ENCODE measurements around the gene MTA3.
"Not testable (repeated sequence)": the region's sequence is repeated elsewhere in the genome, so short reads cannot be mapped to it uniquely, and the experiment has no call there.

Gene MTA3

GRCh38 chr2:42614838-42615237 is 46.4 kb downstream of the MTA3 start:
- DNase-seq = peak; percentile 62

GRCh38 chr2:42618116-42618515 is 49.7 kb downstream of the MTA3 start:
- DNase-seq = no peak

- no peak for DNase-seq
Observed at GRCh38 chr2:42618972-42619371, 50.5 kb downstream of the MTA3 start.

- not testable (repeated sequence) for DNase-seq
Observed at GRCh38 chr2:42621626-42622025, 53.2 kb downstream of the MTA3 start.

GRCh38 chr2:42622943-42623676 is 54.7 kb downstream of the MTA3 start:
- DNase-seq = no peak

GRCh38 chr2:42624047-42624446 is 55.6 kb downstream of the MTA3 start:
- DNase-seq = no peak

GRCh38 chr2:42628024-42628423 is 59.6 kb downstream of the MTA3 start:
- DNase-seq = not testable (repeated sequence)

GRCh38 chr2:42636934-42637333 is 68.5 kb downstream of the MTA3 start:
- DNase-seq = no peak

GRCh38 chr2:42638080-42638784 is 69.8 kb downstream of the MTA3 start:
- no peak for DNase-seq

- no peak for DNase-seq
Observed at GRCh38 chr2:42639340-42640077, 71.1 kb downstream of the MTA3 start.

- no peak for DNase-seq
Observed at GRCh38 chr2:42640261-42640660, 71.8 kb downstream of the MTA3 start.

- DNase-seq = not testable (repeated sequence)
Observed at GRCh38 chr2:42642371-42642770, 73.9 kb downstream of the MTA3 start.

- no peak for DNase-seq
Observed at GRCh38 chr2:42645551-42645950, 77.1 kb downstream of the MTA3 start.

GRCh38 chr2:42648796-42649195 is 80.4 kb downstream of the MTA3 start:
- no peak for DNase-seq

- no peak for DNase-seq
Observed at GRCh38 chr2:42651057-42651456, 82.6 kb downstream of the MTA3 start.

GRCh38 chr2:42652086-42652485 is 83.7 kb downstream of the MTA3 start:
- DNase-seq = no peak

GRCh38 chr2:42653039-42653438 is 84.6 kb downstream of the MTA3 start:
- no peak for DNase-seq

- no peak for DNase-seq
Observed at GRCh38 chr2:42653908-42654445, 85.5 kb downstream of the MTA3 start.

- no peak for DNase-seq
Observed at GRCh38 chr2:42658306-42658705, 89.9 kb downstream of the MTA3 start.

- DNase-seq = no peak
Observed at GRCh38 chr2:42659609-42660008, 91.2 kb downstream of the MTA3 start.

GRCh38 chr2:42663106-42663780 is 94.8 kb downstream of the MTA3 start:
- peak; percentile 83 for DNase-seq

- no peak for DNase-seq
Observed at GRCh38 chr2:42663828-42664227, 95.4 kb downstream of the MTA3 start.
